Measurements from ENCODE around the gene H2BK1.

GRCh38 chr7:151206914-151207313 lies 3.4 kb downstream of the H2BK1 start:
- TF ChIP-seq, protein P1, sequence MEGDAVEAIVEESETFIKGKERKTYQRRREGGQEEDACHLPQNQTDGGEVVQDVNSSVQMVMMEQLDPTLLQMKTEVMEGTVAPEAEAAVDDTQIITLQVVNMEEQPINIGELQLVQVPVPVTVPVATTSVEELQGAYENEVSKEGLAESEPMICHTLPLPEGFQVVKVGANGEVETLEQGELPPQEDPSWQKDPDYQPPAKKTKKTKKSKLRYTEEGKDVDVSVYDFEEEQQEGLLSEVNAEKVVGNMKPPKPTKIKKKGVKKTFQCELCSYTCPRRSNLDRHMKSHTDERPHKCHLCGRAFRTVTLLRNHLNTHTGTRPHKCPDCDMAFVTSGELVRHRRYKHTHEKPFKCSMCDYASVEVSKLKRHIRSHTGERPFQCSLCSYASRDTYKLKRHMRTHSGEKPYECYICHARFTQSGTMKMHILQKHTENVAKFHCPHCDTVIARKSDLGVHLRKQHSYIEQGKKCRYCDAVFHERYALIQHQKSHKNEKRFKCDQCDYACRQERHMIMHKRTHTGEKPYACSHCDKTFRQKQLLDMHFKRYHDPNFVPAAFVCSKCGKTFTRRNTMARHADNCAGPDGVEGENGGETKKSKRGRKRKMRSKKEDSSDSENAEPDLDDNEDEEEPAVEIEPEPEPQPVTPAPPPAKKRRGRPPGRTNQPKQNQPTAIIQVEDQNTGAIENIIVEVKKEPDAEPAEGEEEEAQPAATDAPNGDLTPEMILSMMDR (IDR thresholded peaks at IDR 0.05): no peak
- no peak for TF ChIP-seq POLR2A (IDR thresholded peaks at IDR 0.05)

All from vagina (tissue), 2 donors.